22Rv1 (cell line): Measurements from ENCODE around the gene CD37.

Experiments
- H3K27ac ChIP-seq: fragments of 450-650 bp; 2 replicates; pipeline ENCODE4 v1.5.1; 2017
- CTCF ChIP-seq: fragments of 450-650 bp; IDR thresholded peaks from 2 replicates; pipeline ENCODE4 v1.5.1; 2017; ENCODE audit warnings: mild to moderate bottlenecking
- ZFX ChIP-seq: fragments of 450-650 bp; IDR thresholded peaks from 2 replicates; pipeline ENCODE4 v1.6.1; 2017; ENCODE audit warnings: antibody characterized with exemption, borderline replicate concordance

CD37 gene

GRCh38 chr19:49378512-49378911 lies 43.3 kb downstream of the CD37 start:
- H3K27ac ChIP-seq = no peak overlapping the region
- TF ChIP-seq CTCF = no peak
- TF ChIP-seq ZFX = no peak

- no peak overlapping the region for H3K27ac ChIP-seq
- TF ChIP-seq CTCF (no peak), ZFX (no peak)
These were observed 45.2 kb downstream of the CD37 start for GRCh38 chr19:49380391-49380790.

- TF ChIP-seq ZFX = no peak
- TF ChIP-seq CTCF = no peak
- no peak overlapping the region for H3K27ac ChIP-seq
These were observed 47.4 kb downstream of the CD37 start for GRCh38 chr19:49382639-49383038.

GRCh38 chr19:49383599-49383998 lies 48.4 kb downstream of the CD37 start:
- TF ChIP-seq CTCF (no peak), ZFX (no peak)
- H3K27ac ChIP-seq = no peak overlapping the region

GRCh38 chr19:49387936-49388372 lies 52.7 kb downstream of the CD37 start, which contains the start of gene KASH5:
KASH5 (plus strand) TSS chr19:49388249; CDS start chr19:49390884, 2,635 bp downstream.
- peak within 1 kb of the TSS; percentile 76 for H3K27ac ChIP-seq

GRCh38 chr19:49389406-49389805 lies 54.2 kb downstream of the CD37 start:
- no peak for TF ChIP-seq ZFX
- TF ChIP-seq CTCF = no peak
- no peak overlapping the region for H3K27ac ChIP-seq

More at GRCh38 chr19:49387936-49388372, 52.7 kb downstream of the CD37 start, which contains the start of gene KASH5:
- TF ChIP-seq CTCF = no peak
- no peak for TF ChIP-seq ZFX
